Right lobe of liver (tissue), 4 donors: ENCODE measurements around the gene CHRM4.

Source experiments
- POLR2A ChIP-seq: fragments of 450-650 bp; IDR thresholded peaks from one replicate; pipeline ENCODE4 v1.6.1; 2017; ENCODE audit warnings: antibody characterized with exemption, mild to moderate bottlenecking
- TF ChIP-seq, protein P1 (sequence below), 4 donors: fragments of 200-600 bp in 3 of 4; fragments of 450-650 bp in 1 of 4; IDR thresholded peaks; one replicate each; pipeline versions ENCODE4 v1.5.1 to v1.8.0; 2016 to 2022; ENCODE audit warnings: antibody characterized with exemption in 4 of 4, mild to moderate bottlenecking in 2 of 4
- donor health status: DM: no; HTN: no; CAD: no.
- donor health status: DM: no; HTN: no; CAD: no.
- donor health status: DM: no; HTN: yes; CAD: no.

GRCh38 chr11:46426233-46426991 lies 34.8 kb upstream of the CHRM4 start:
- TF ChIP-seq, protein P1, sequence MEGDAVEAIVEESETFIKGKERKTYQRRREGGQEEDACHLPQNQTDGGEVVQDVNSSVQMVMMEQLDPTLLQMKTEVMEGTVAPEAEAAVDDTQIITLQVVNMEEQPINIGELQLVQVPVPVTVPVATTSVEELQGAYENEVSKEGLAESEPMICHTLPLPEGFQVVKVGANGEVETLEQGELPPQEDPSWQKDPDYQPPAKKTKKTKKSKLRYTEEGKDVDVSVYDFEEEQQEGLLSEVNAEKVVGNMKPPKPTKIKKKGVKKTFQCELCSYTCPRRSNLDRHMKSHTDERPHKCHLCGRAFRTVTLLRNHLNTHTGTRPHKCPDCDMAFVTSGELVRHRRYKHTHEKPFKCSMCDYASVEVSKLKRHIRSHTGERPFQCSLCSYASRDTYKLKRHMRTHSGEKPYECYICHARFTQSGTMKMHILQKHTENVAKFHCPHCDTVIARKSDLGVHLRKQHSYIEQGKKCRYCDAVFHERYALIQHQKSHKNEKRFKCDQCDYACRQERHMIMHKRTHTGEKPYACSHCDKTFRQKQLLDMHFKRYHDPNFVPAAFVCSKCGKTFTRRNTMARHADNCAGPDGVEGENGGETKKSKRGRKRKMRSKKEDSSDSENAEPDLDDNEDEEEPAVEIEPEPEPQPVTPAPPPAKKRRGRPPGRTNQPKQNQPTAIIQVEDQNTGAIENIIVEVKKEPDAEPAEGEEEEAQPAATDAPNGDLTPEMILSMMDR (IDR thresholded peaks at IDR 0.05), result no peak
- TF ChIP-seq POLR2A, result no peak
